ENCODE measurements around the gene ZIC5.

DNA sequence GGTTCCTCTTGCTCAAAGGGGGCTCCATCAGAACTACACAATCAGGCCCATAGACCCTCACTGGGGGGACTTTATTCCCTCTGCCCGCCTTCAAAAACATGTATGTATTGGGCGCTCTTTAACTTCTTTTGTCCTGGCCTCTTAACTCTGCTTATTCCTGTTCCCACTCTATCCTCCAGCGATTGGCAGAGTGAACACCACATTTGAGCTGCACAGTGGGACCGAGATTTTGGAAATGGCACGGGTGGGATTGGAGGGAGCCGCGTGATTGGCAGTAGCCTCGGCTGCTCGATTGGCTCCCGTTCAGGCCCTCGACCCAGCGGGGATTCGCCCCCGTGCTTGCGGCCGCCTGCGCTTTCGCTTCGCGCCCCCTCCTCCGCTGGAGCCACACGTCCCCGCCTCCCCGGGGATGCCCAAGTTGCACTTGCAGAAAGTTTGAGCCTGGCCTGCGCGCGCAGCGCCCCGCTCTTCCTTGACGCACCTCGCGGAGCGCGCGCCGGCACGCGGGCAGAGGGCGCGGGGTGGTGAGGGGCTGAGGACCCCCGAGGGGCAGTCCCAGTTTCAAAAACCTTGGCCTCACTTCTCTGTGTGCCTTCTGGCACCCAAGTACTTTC, at the start of gene ZIC5:
- TF ChIP-seq HDAC2 (IDR thresholded peaks at IDR 0.05) (no peak; the same call in 1 of the 2 replicates), REST (IDR thresholded peaks at IDR 0.05) (no peak), JUNB (IDR thresholded peaks at IDR 0.05) (no peak)
